GM04504 (cell line): ENCODE data around the gene SEMA3D.

Source experiments
- DNase-seq: peaks from one replicate; pipeline ENCODE4 v3.0.0-alpha.2; 2012; ENCODE audit warnings: low read depth

The SEMA3D gene

GRCh38 chr7:85078181-85078580 is 108.7 kb downstream of the SEMA3D start:
- no peak for DNase-seq

- DNase-seq, result no peak
Measured at GRCh38 chr7:85075864-85076263, 111.0 kb downstream of the SEMA3D start.

DNA sequence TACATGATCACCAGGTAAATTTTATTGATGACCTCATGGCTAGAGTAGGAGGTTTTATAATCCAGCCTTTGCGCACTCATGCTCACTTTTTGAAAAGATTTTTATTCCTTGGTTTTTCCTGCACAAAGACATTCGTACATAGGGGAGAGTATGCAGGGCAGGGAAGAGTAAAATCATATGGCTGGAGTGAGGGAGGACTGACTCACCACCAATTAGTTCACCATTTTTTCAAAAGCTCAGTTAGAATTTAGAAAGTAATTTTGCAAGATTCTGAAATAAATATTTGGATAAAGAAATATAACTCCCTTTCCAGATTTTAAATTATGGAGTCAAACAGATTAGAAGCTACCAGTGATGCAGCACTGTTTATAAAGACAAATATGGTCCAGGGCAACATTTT is 111.9 kb downstream of the SEMA3D start:
- DNase-seq, result no peak

GRCh38 chr7:85074016-85074415 is 112.8 kb downstream of the SEMA3D start:
- no peak for DNase-seq

GRCh38 chr7:85070967-85071628 is 115.8 kb downstream of the SEMA3D start:
- no peak for DNase-seq

DNA sequence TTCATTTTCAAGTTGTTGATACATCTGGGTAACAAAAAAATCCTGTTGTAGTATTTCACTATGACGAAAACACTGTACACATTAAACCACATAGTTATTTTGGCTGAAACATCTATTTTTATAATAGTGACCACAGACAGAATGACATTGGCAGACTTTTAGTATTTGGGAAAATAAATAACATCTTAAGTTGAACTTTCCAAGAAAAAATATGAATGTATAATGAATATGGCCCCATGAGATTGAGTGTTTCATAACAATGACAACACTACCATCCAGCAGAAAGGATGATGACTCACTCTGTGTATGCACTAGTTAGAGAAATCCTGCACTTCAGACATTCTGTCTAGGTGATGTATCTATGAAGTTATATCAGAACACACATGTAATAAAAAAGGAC is 118.1 kb downstream of the SEMA3D start:
- DNase-seq, result peak; percentile 42

GRCh38 chr7:85067371-85067770 is 119.5 kb downstream of the SEMA3D start:
- no peak for DNase-seq

DNA sequence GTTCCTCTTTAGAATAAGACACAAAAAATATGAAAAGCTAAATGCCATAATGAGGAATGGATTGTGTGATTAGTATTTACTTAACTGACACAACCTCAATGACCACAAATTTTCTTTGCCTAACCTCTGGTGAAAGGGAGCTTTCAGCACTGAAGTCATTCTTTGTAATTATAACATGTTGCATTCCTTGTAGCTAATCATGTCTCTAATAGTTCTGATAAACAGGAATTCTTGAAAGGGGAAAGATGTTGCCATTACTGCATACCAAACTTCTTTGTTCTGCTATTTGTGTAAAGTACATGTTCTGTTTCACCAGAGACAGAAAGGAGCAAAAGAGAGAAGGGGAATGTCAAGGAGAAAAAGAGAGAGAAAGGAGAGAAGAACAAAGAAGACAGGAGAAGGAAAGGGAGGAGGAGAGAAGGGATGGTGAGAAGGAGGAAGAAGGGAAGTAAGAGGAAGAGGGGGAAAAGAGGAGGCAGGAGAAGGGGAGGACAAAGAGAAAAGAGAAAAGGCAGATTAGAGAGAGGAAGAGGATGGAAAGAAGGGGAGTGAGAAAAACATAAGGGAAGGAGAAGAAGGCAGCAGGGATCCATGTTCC is 120.9 kb downstream of the SEMA3D start:
- no peak for DNase-seq

- no peak for DNase-seq
Measured at GRCh38 chr7:85065306-85065705, 121.5 kb downstream of the SEMA3D start.

- no peak for DNase-seq
Measured at GRCh38 chr7:85062651-85063050, 124.2 kb downstream of the SEMA3D start.

GRCh38 chr7:85061456-85061855 is 125.4 kb downstream of the SEMA3D start:
- no peak for DNase-seq

DNA sequence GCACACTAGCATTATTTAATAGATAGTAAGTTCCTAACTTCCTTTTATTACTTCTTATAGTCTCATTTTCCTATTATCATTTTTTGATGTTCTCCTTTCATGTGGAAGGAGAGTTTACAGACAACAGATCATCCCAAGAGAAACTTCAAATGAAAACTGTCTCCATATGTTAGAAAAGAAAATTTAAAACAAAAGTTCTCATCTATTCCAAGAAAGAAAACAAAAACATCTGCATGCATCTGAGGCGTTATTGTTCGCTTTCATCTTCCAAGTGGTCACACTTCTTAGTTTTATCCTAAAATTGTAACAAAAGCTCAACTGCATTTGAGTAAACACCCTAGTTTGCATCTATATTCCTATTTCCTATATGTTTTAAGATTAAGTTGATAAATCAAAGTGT is 126.2 kb downstream of the SEMA3D start:
- DNase-seq, result no peak

GRCh38 chr7:85055906-85056305 is 130.9 kb downstream of the SEMA3D start:
- DNase-seq, result no peak

GRCh38 chr7:85055196-85055595 is 131.7 kb downstream of the SEMA3D start:
- no peak for DNase-seq

DNA sequence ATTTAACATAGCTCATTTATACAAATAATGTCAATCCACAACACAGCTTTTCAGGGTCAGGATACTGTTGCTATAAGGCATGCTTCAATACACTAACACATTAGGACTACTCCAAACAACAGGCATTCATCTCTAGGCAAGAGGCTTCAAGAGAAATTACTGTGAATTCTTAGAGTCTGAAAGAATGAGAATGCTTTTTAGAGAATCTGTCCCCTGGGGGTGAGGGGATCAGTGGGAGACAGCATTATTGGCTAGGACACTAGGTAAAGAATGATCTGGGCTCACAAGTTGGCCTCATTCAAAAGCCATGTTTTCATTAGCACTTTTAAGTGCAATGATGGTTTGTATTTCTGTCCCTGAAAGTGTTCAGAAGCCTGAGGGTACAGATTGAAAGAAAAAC is 132.6 kb downstream of the SEMA3D start:
- DNase-seq, result no peak

- no peak for DNase-seq
Measured at GRCh38 chr7:85052894-85053293, 134.0 kb downstream of the SEMA3D start.

DNA sequence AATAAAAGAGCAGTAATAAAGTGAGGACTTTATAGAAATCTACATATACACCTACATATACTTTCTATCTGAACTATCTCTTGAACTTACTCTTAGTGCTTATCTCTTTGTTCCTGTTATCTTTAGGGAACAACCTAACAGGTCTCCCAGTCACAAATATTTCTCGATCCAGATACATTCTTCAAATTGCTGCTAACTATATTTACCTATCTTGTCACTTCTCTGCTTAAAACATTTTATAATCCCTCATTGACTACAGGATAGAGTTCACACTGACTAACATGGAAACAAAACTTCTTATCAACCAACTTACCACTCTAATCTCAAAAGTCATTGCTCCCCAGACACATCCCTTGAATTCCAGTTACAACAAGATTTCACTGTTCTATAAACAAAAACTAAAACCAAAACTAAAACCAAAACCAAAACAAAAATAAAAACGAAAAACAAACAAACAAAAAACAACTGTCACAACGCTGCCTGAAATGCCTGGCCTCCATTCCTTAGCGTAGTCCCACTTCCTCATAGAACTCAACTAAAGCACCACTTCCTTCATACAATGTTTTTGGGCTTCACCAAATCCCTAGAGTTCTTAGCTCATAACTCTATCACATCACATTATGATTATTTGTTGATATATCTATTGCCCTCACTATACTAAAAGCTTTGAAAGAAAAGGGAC is 134.7 kb downstream of the SEMA3D start:
- DNase-seq, result no peak

- DNase-seq, result no peak
Measured at GRCh38 chr7:85046534-85046933, 140.3 kb downstream of the SEMA3D start.

DNA sequence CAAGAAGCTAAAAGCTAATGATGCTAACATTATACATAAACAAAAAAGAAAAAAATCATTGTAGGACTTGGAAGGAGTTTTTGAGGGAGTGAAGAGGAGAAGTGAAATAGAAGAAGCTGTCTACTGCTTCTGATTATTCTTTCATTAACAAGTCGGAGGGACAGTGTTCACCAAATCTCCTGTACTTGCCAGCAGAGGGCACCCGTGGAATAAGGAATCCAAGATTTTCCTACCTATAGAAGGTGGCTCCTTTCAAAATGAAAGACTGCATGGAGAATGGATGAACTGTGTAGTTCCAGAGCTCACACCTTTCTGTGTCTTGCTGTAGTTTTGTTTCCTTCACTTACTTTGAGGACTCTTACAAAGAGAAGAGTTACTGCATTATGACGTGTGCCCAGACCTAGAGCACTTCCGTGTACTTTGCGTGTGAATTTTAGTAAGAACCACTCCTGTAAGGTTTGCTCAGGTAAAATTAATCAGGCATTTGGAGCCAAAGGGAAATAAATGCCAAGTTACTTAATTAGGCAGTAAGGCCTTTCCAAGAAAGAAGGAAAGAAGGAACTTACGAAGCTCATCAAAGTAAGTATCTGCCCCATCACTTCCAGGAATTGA is 145.1 kb downstream of the SEMA3D start:
- peak; percentile 41 for DNase-seq

- no peak for DNase-seq
Measured at GRCh38 chr7:85039196-85039923, 147.5 kb downstream of the SEMA3D start.

- DNase-seq, result no peak
Measured at GRCh38 chr7:85038466-85038865, 148.4 kb downstream of the SEMA3D start.

- DNase-seq, result no peak
Measured at GRCh38 chr7:85033263-85033662, 153.6 kb downstream of the SEMA3D start.
